Fibroblast of lung (primary cell): ENCODE data around the gene LILRA5. TPM values are rescaled to one million over a fixed set of nuclear protein-coding genes. Genes with fewer than 3 reads are reported as not detected.

Experiments used
- DNase-seq, 2 donors: peaks; one replicate each; pipeline versions ENCODE4 v3.0.0 to v3.0.0-alpha.2; 2010; ENCODE audit warnings: low read depth in 2 of 2
- H2AFZ ChIP-seq: 2 replicates; pipeline ENCODE4 v1.5.1; 2012; ENCODE audit warnings: low read length, control low read depth, inconsistent platforms
- H3K27ac ChIP-seq: 2 replicates; pipeline ENCODE4 v1.5.1; 2011; ENCODE audit warnings: low read length, control low read depth; ENCODE audit not compliant: insufficient read depth
- H3K27me3 ChIP-seq: 2 replicates; pipeline ENCODE4 v1.5.1; 2011; ENCODE audit warnings: mild to moderate bottlenecking, low read length; ENCODE audit not compliant: control insufficient read depth, insufficient read depth
- H3K36me3 ChIP-seq: 2 replicates; pipeline ENCODE4 v1.5.1; 2011; ENCODE audit warnings: low read length; ENCODE audit not compliant: control insufficient read depth, insufficient read depth
- H3K4me1 ChIP-seq: 2 replicates; pipeline ENCODE4 v1.5.1; 2011; ENCODE audit warnings: low read length; ENCODE audit not compliant: control insufficient read depth, insufficient read depth; ENCODE audit errors: extremely low read depth
- H3K4me2 ChIP-seq: 2 replicates; pipeline ENCODE4 v1.5.1; 2011; ENCODE audit warnings: low read length, control low read depth; ENCODE audit not compliant: insufficient read depth; ENCODE audit errors: extremely low read depth
- H3K4me3 ChIP-seq, 4 experiments: fragments of 200-600 bp in 1 of 4; sonication (generic) in 1 of 4; replicated peaks in 1 of 4; 2 replicates each; pipeline ENCODE4 v1.5.1; 2011 to 2016; ENCODE audit warnings: low read length in 4 of 4, low read depth in 3 of 4, mild to moderate bottlenecking in 3 of 4, control low read depth in 2 of 4, inconsistent platforms in 1 of 4, mixed read lengths in 1 of 4; ENCODE audit not compliant: insufficient read depth in 1 of 4; ENCODE audit errors: control extremely low read depth in 1 of 4
- H3K79me2 ChIP-seq: 2 replicates; pipeline ENCODE4 v1.5.1; 2012; ENCODE audit warnings: mild to moderate bottlenecking, low read length, inconsistent platforms; ENCODE audit not compliant: control insufficient read depth, insufficient read depth
- H3K9ac ChIP-seq: 2 replicates; pipeline ENCODE4 v1.5.1; 2011; ENCODE audit warnings: mild to moderate bottlenecking, low read length, control low read depth; ENCODE audit not compliant: insufficient read depth
- H3K9me3 ChIP-seq: 2 replicates; pipeline ENCODE4 v1.5.1; 2012; ENCODE audit warnings: low read depth, low read length; ENCODE audit not compliant: control insufficient read depth, insufficient read depth
- H4K20me1 ChIP-seq: 2 replicates; pipeline ENCODE4 v1.5.1; 2011; ENCODE audit warnings: low read length; ENCODE audit not compliant: control insufficient read depth, insufficient read depth; ENCODE audit errors: extremely low read depth
- CTCF ChIP-seq, 2 donors: IDR thresholded peaks in 1 of 2; conservative IDR thresholded peaks in 1 of 2; 1 replicate in 1 of 2; 2 replicates in 1 of 2; pipeline ENCODE4 v1.5.1; 2011 to 2012; ENCODE audit warnings: low read length in 2 of 2, control low read depth in 1 of 2, inconsistent platforms in 1 of 2, low read depth in 1 of 2, mild to moderate bottlenecking in 1 of 2
- EZH2 ChIP-seq: IDR thresholded peaks from 2 replicates; pipeline ENCODE4 v1.5.1; 2012; ENCODE audit warnings: low read length, control low read depth, mild to moderate bottlenecking; ENCODE audit errors: missing control alignments
- polyA plus RNA-seq, 2 donors: library from polyadenylated mRNA; depleted of rRNA in 1 of 2; stranded (reverse) in 1 of 2; unstranded in 1 of 2; fragments of >200 nt; gene quantifications; 2 replicates each; pipeline ENCODE4 v1.2.1, GENCODE V29; 2011 to 2012; ENCODE audit warnings: missing spikeins in 1 of 2
- total RNA-seq: library from RNA; depleted of rRNA; stranded (reverse); fragments of >200 nt; gene quantifications from 2 replicates; pipeline ENCODE4 v1.2.1, GENCODE V29; 2014

LILRA5 gene
- total and polyA plus RNA-seq, 2 donors (not counting 1 experiment from before 2014, with no cell fraction given): not detected

GRCh38 chr19:54351474-54351873 lies 38.5 kb upstream of the LILRA5 start:
- no peak for DNase-seq
- Histone ChIP-seq H3K4me1 (no peaks in the 10 kb centered on the region), H4K20me1 (no peaks in the 10 kb centered on the region), H3K27ac (no peak overlapping the region), H3K79me2 (no peaks in the 10 kb centered on the region), H3K4me2 (no peak overlapping the region), H3K9ac (no peak overlapping the region), H3K9me3 (no peaks in the 10 kb centered on the region), H3K27me3 (no peaks in the 10 kb centered on the region), H3K36me3 (no peaks in the 10 kb centered on the region), H2AFZ (no peak overlapping the region), H3K4me3 (no peak overlapping the region)
- TF ChIP-seq CTCF (conservative IDR thresholded peaks at IDR 0.05 in 1 of 2, IDR thresholded peaks at IDR 0.05 in 1 of 2; ENCODE audit: low read depth in 1 of 2, low read length in 2 of 2) (no peak), EZH2 (no peak)

- TF ChIP-seq CTCF (conservative IDR thresholded peaks at IDR 0.05 in 1 of 2, IDR thresholded peaks at IDR 0.05 in 1 of 2; ENCODE audit: low read depth in 1 of 2, low read length in 2 of 2) (no peak), EZH2 (no peak)
- Histone ChIP-seq H3K36me3 (no peaks in the 10 kb centered on the region), H3K4me3 (no peak overlapping the region), H3K9me3 (no peaks in the 10 kb centered on the region), H3K79me2 (no peaks in the 10 kb centered on the region), H3K9ac (no peak overlapping the region), H3K4me1 (no peaks in the 10 kb centered on the region), H3K27me3 (no peaks in the 10 kb centered on the region), H4K20me1 (no peaks in the 10 kb centered on the region), H3K27ac (no peak overlapping the region), H3K4me2 (no peak overlapping the region), H2AFZ (no peak overlapping the region)
- no peak for DNase-seq
These were observed 33.0 kb upstream of the LILRA5 start for GRCh38 chr19:54345938-54346386.

DNA sequence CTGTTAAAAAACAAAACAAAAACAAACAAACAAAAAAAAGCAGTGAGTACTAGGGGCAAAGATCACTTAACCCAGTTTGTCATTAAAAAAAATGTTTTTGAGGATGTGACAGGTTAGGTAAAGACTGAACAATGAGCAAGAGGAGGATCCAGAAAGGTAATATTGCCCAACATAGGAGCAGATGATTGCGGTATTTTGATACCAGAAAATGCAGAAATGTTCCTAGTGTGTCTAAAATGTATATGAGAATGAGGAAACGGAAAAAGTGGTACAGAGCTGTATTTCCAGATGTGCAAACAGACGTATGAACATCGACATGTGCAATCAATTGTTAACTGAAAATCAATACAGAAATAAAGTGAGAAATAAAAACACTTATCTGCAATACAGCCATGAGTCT lies 30.9 kb upstream of the LILRA5 start:
- no peaks in the 10 kb centered on the region for H3K36me3 ChIP-seq
- no peak overlapping the region for H3K27ac ChIP-seq
- H3K4me3 ChIP-seq: no peak overlapping the region
- no peaks in the 10 kb centered on the region for H3K9me3 ChIP-seq
- no peaks in the 10 kb centered on the region for H4K20me1 ChIP-seq
- H2AFZ ChIP-seq: no peak overlapping the region
- H3K79me2 ChIP-seq: no peaks in the 10 kb centered on the region
- DNase-seq: no peak
- H3K4me2 ChIP-seq: no peak overlapping the region
- TF ChIP-seq CTCF (conservative IDR thresholded peaks at IDR 0.05 in 1 of 2, IDR thresholded peaks at IDR 0.05 in 1 of 2; ENCODE audit: low read depth in 1 of 2, low read length in 2 of 2): no peak
- TF ChIP-seq EZH2: no peak
- no peaks in the 10 kb centered on the region for H3K27me3 ChIP-seq
- no peak overlapping the region for H3K9ac ChIP-seq
- no peaks in the 10 kb centered on the region for H3K4me1 ChIP-seq
